OCI-LY7 (cell line): ENCODE measurements around the gene ADCY5. TPM values are rescaled to one million over a fixed set of nuclear protein-coding genes. Genes with fewer than 3 reads are reported as not detected.

Experiments used
- BruUV-seq: library from RNA; stranded (reverse); fragments of 400-500 nt; replicated peaks from 2 replicates; lab custom pipeline; 2021; lab: Mats Ljungman, UMichigan
- CTCF ChIA-PET: fragments of 300-600 bp; sonication (Branson Sonifier 250); formaldehyde crosslinking; loops from one replicate; lab custom pipeline; 2022; ENCODE audit warnings: antibody characterized with exemption; ENCODE audit not compliant: unreplicated experiment; lab: Charles Lee
- POLR2A ChIA-PET: fragments of 300-600 bp; sonication (Branson Sonifier 250); formaldehyde crosslinking; loops from one replicate; lab custom pipeline; 2022; ENCODE audit warnings: antibody characterized with exemption; lab: Charles Lee
- DNase-seq: peaks from one replicate; pipeline ENCODE4 v3.0.0-alpha.2; 2015; ENCODE audit warnings: low spot score
- H2AFZ ChIP-seq: fragments of 200-600 bp; sonication (generic), shearing (Covaris generic); 2 replicates; pipeline ENCODE4 v1.6.1; 2014; ENCODE audit warnings: mild to moderate bottlenecking, antibody characterized with exemption, low read length, moderate library complexity
- H3K27ac ChIP-seq: fragments of 200-600 bp; sonication (generic); 2 replicates; pipeline ENCODE4 v1.5.1; 2014; ENCODE audit warnings: mixed run types, low read depth, mild to moderate bottlenecking, moderate library complexity, low read length, inconsistent platforms; ENCODE audit not compliant: poor library complexity, severe bottlenecking
- H3K36me3 ChIP-seq: fragments of 200-600 bp; sonication (generic); 2 replicates; pipeline ENCODE4 v1.6.1; 2014; ENCODE audit warnings: mild to moderate bottlenecking, antibody characterized with exemption, low read length, moderate library complexity, mixed read lengths; ENCODE audit not compliant: insufficient read depth
- H3K4me1 ChIP-seq: fragments of 200-600 bp; sonication (generic); 2 replicates; pipeline ENCODE4 v1.5.1; 2014; ENCODE audit warnings: mild to moderate bottlenecking, low read length; ENCODE audit not compliant: insufficient read depth, poor library complexity, severe bottlenecking
- H3K4me2 ChIP-seq: fragments of 200-600 bp; sonication (generic); 2 replicates; pipeline ENCODE4 v1.6.1; 2014; ENCODE audit warnings: mild to moderate bottlenecking, low read length
- H3K4me3 ChIP-seq: fragments of 200-600 bp; sonication (generic); 2 replicates; pipeline ENCODE4 v1.5.1; 2014; ENCODE audit warnings: mild to moderate bottlenecking, low read depth, low read length; ENCODE audit not compliant: poor library complexity, severe bottlenecking
- H3K79me2 ChIP-seq: fragments of 200-600 bp; sonication (generic); 2 replicates; pipeline ENCODE4 v1.6.1; 2016; ENCODE audit warnings: low read depth, mild to moderate bottlenecking, low read length, moderate library complexity, mixed read lengths; ENCODE audit not compliant: insufficient read depth
- H3K9me2 ChIP-seq: fragments of 200-600 bp; sonication (generic); 2 replicates; pipeline ENCODE4 v1.6.1; 2016; ENCODE audit warnings: mild to moderate bottlenecking, low read length, mixed read lengths; ENCODE audit not compliant: insufficient read depth
- H3K9me3 ChIP-seq: fragments of 200-600 bp; sonication (generic); 2 replicates; pipeline ENCODE4 v1.6.1; 2014; ENCODE audit warnings: mild to moderate bottlenecking, mixed run types, low read length, mixed read lengths
- H4K20me1 ChIP-seq: fragments of 200-600 bp; sonication (generic); 2 replicates; pipeline ENCODE4 v1.6.1; 2014; ENCODE audit warnings: mild to moderate bottlenecking, antibody characterized with exemption, low read length, moderate library complexity, mixed read lengths; ENCODE audit not compliant: insufficient read depth
- CTCF ChIP-seq: fragments of 200-600 bp; sonication (generic); conservative IDR thresholded peaks from 2 replicates; pipeline ENCODE4 v1.5.1; 2014; ENCODE audit warnings: mild to moderate bottlenecking, antibody characterized with exemption, low read length, moderate library complexity, mixed read lengths
- EZH2phosphoT487 ChIP-seq: fragments of 200-600 bp; sonication (generic); IDR thresholded peaks from 2 replicates; pipeline ENCODE4 v1.6.1; 2018; ENCODE audit warnings: low read depth, borderline replicate concordance, mild to moderate bottlenecking, mixed run types, antibody characterized with exemption, low read length, moderate library complexity, mixed read lengths
- intact Hi-C: fragments of 100-400 bp; cut with micrococcal nuclease; formaldehyde crosslinking; loops from one replicate; pipeline ENCODE4 v1.10.0; 2022; ENCODE audit not compliant: unreplicated experiment
- total RNA-seq, 2 experiments: library from RNA; depleted of rRNA in 1 of 2; stranded (reverse); fragments of >200 nt in 1 of 2; shearing (Covaris generic) in 1 of 2; gene quantifications; 2 replicates each; pipeline ENCODE4 v1.2.3, GENCODE V29; 2014 to 2022

Gene ADCY5
- total RNA-seq, 2 experiments from 2014 or later: 0.03 to 0.63 TPM

- Histone ChIP-seq H3K27ac (no peak overlapping the region), H2AFZ (no peak overlapping the region), H3K4me3 (no peak overlapping the region), H3K4me1 (no peaks in the 10 kb centered on the region), H3K9me2 (no peaks in the 10 kb centered on the region), H3K9me3 (no peaks in the 10 kb centered on the region), H4K20me1 (no peaks in the 10 kb centered on the region), H3K79me2 (no peaks in the 10 kb centered on the region), H3K36me3 (no peaks in the 10 kb centered on the region), H3K4me2 (no peak overlapping the region)
- no peak for TF ChIP-seq CTCF
- TF ChIP-seq EZH2phosphoT487: no peak
- DNase-seq: no peak
- POLR2A ChIA-PET: no interaction called here
- intact Hi-C loops: no loop called here
- no TSS peak for BruUV-seq
- CTCF ChIA-PET: no interaction called here
Observed at GRCh38 chr3:123397921-123398785, 50.7 kb downstream of the ADCY5 start.

GRCh38 chr3:123397050-123397590, 51.8 kb downstream of the ADCY5 start:
- POLR2A ChIA-PET: no interaction called here
- no peaks in the 10 kb centered on the region for H3K9me2 ChIP-seq
- H3K4me2 ChIP-seq: no peak overlapping the region
- TF ChIP-seq CTCF: no peak
- no peak for TF ChIP-seq EZH2phosphoT487
- H2AFZ ChIP-seq: no peak overlapping the region
- no peaks in the 10 kb centered on the region for H3K79me2 ChIP-seq
- no peaks in the 10 kb centered on the region for H3K4me1 ChIP-seq
- no peaks in the 10 kb centered on the region for H4K20me1 ChIP-seq
- no TSS peak for BruUV-seq
- H3K27ac ChIP-seq: no peak overlapping the region
- no peak for DNase-seq
- no peak overlapping the region for H3K4me3 ChIP-seq
- intact Hi-C loops: no loop called here
- H3K9me3 ChIP-seq: no peaks in the 10 kb centered on the region
- CTCF ChIA-PET: no interaction called here
- no peaks in the 10 kb centered on the region for H3K36me3 ChIP-seq
